Measurements from ENCODE around the gene PLVAP. TPM values are rescaled to one million over a fixed set of nuclear protein-coding genes. Genes with fewer than 3 reads are reported as not detected.

The PLVAP gene
- total and polyA plus RNA-seq, 4 donors, result 4.0 to 411 (median 195) TPM

- no peak overlapping the region for H3K4me3 ChIP-seq (ENCODE audit: low read length in 2 of 2)
- intact Hi-C loops (cut with DNase I), result loop anchor here in 1 of 2 donors (5.0 kb wide), 1 partner anchor 89 kb away; the partner anchor contains the start of gene ABHD8
- H3K36me3 ChIP-seq (ENCODE audit: control insufficient read depth in 1 of 2, insufficient read depth in 2 of 2, low read length in 1 of 2), result no peaks in the 10 kb centered on the region
- no peak for ATAC-seq (ENCODE audit: low FRiP score)
- peak in 1 of 2 donors; percentile 56 for DNase-seq
- H3K27me3 ChIP-seq (ENCODE audit: control insufficient read depth in 1 of 2, insufficient read depth in 2 of 2, low read length in 1 of 2), result no peaks in the 10 kb centered on the region
- WGBS, 2 donors, result 16 to 19% methylated on average over 26 of the region's 26 CpGs
- H3K9me3 ChIP-seq (ENCODE audit: control insufficient read depth, low read length), result no peaks in the 10 kb centered on the region
- no peaks in the 10 kb centered on the region for H3K4me1 ChIP-seq (ENCODE audit: control insufficient read depth in 1 of 2, insufficient read depth in 2 of 2, low read length in 2 of 2)
- H3K27ac ChIP-seq (ENCODE audit: low read depth in 1 of 2, low read length in 2 of 2), result no peak overlapping the region
Observed at GRCh38 chr19:17391371-17392151, 14.4 kb upstream of the PLVAP start.

DNA sequence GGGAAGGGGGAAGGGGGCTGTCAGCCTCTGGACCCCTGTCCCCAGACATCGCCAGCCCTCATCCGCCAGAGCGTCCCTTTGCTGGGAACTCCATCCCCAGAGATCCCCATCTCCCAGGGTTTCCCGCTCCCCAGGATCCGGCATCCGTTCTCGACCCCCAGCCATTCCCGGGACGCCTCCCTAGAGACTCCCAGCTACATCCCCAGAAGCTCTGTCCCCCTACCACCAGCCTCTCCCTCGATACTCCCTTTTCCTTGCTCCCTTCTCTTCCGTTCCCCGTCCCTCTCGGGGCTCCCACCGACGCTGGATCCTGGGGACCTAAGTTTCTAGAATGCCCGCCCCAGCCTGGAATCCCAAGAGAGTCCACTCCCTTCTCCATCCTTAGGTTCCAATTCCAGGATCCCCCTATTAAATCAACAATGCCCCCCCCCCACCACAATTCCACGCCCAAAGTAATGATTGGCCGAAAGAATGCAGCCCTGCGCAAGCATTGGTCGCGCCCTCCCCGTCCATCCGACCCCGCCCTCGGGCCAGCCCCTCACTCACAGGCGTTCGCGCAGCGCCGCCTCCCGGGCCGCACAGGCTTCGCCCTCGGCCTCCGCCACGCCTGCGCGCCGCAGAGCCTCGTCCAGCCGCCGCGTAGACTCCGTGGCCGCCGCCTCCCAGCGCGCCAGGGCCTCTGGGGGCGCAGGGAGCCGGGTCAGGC, 13.7 kb upstream of the PLVAP start:
- no peaks in the 10 kb centered on the region for H3K4me1 ChIP-seq (ENCODE audit: control insufficient read depth in 1 of 2, insufficient read depth in 2 of 2, low read length in 2 of 2)
- WGBS, 2 donors, result 0% methylated on average over 45 to 50 of the region's 50 CpGs
- intact Hi-C loops (cut with DNase I), result loop anchor here in 1 of 2 donors (5.0 kb wide), 1 partner anchor 89 kb away; the partner anchor contains the start of gene ABHD8
- ATAC-seq (ENCODE audit: low FRiP score), result peak; percentile 97
- H3K9me3 ChIP-seq (ENCODE audit: control insufficient read depth, low read length), result no peaks in the 10 kb centered on the region
- no peak overlapping the region for H3K27ac ChIP-seq (ENCODE audit: low read depth in 1 of 2, low read length in 2 of 2)
- no peaks in the 10 kb centered on the region for H3K36me3 ChIP-seq (ENCODE audit: control insufficient read depth in 1 of 2, insufficient read depth in 2 of 2, low read length in 1 of 2)
- peak; percentile 96 to 98 for DNase-seq
- no peaks in the 10 kb centered on the region for H3K27me3 ChIP-seq (ENCODE audit: control insufficient read depth in 1 of 2, insufficient read depth in 2 of 2, low read length in 1 of 2)
- peak overlapping the region; percentile 27 to 58 for H3K4me3 ChIP-seq (ENCODE audit: low read length in 2 of 2)

DNA sequence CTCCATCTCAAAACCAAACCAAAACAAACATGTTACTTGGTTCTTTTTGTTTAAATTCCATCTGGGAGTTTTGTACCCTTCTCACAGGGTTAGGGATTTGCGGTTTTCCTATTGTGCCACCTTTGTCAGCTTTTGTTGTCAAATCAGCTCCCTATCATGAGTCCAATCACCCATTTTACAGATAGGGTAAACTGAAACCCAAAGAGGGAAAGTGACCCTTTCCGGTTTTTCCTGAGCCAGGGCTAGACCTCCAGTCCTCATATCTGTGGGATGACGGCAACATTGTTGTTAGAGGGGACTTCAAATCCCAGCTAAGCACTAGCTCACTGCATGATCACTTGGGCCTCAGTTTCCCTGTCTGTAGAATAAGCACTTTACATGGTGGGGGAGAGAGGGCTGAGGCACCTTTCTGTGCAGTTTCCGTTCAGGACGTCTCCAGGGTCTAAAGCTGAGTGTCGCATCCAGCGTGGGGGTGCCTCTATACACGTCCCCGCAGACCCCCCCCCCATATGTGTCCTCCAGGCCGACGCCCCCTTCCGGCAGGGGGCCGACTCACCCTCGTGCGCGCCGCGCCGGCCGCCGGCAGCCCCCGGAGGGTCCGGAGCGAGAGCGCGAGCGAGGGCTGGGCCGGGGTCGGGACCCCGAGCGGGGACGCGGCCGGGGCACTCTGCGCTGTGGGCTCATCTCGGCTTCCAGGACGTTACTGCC, 13.0 kb upstream of the PLVAP start:
- intact Hi-C loops (cut with DNase I), result loop anchor here in 1 of 2 donors (5.0 to 10.0 kb wide), 2 partner anchors 88 to 315 kb away; partner anchors contain the start of genes ABHD8, HAUS8 and MYO9B
- ATAC-seq (ENCODE audit: low FRiP score), result no peak
- Histone ChIP-seq H3K4me3 (ENCODE audit: low read length in 2 of 2) (peak overlapping the region; percentile 27 to 58), H3K36me3 (ENCODE audit: control insufficient read depth in 1 of 2, insufficient read depth in 2 of 2, low read length in 1 of 2) (no peaks in the 10 kb centered on the region), H3K27me3 (ENCODE audit: control insufficient read depth in 1 of 2, insufficient read depth in 2 of 2, low read length in 1 of 2) (no peaks in the 10 kb centered on the region), H3K9me3 (ENCODE audit: control insufficient read depth, low read length) (no peaks in the 10 kb centered on the region), H3K27ac (ENCODE audit: low read depth in 1 of 2, low read length in 2 of 2) (no peak overlapping the region), H3K4me1 (ENCODE audit: control insufficient read depth in 1 of 2, insufficient read depth in 2 of 2, low read length in 2 of 2) (no peaks in the 10 kb centered on the region)
- no peak for DNase-seq
- WGBS, 2 donors, result 8 to 14% methylated on average over 20 to 37 of the region's 37 CpGs

- WGBS, 2 donors, result 54 to 61% methylated on average over 1 of the region's 1 CpG
- Histone ChIP-seq H3K4me1 (ENCODE audit: control insufficient read depth in 1 of 2, insufficient read depth in 2 of 2, low read length in 2 of 2) (no peaks in the 10 kb centered on the region), H3K9me3 (ENCODE audit: control insufficient read depth, low read length) (no peaks in the 10 kb centered on the region), H3K27me3 (ENCODE audit: control insufficient read depth in 1 of 2, insufficient read depth in 2 of 2, low read length in 1 of 2) (no peaks in the 10 kb centered on the region), H3K36me3 (ENCODE audit: control insufficient read depth in 1 of 2, insufficient read depth in 2 of 2, low read length in 1 of 2) (no peaks in the 10 kb centered on the region), H3K27ac (ENCODE audit: low read depth in 1 of 2, low read length in 2 of 2) (no peak overlapping the region), H3K4me3 (ENCODE audit: low read length in 2 of 2) (no peak overlapping the region)
- intact Hi-C loops (cut with DNase I), result loop anchor here in 1 of 2 donors (10.0 kb wide), 1 partner anchor 314 kb away; the partner anchor contains the start of genes HAUS8 and MYO9B
- DNase-seq (no peak), ATAC-seq (ENCODE audit: low FRiP score) (no peak)
Observed at GRCh38 chr19:17389288-17389687, 12.1 kb upstream of the PLVAP start.

DNA sequence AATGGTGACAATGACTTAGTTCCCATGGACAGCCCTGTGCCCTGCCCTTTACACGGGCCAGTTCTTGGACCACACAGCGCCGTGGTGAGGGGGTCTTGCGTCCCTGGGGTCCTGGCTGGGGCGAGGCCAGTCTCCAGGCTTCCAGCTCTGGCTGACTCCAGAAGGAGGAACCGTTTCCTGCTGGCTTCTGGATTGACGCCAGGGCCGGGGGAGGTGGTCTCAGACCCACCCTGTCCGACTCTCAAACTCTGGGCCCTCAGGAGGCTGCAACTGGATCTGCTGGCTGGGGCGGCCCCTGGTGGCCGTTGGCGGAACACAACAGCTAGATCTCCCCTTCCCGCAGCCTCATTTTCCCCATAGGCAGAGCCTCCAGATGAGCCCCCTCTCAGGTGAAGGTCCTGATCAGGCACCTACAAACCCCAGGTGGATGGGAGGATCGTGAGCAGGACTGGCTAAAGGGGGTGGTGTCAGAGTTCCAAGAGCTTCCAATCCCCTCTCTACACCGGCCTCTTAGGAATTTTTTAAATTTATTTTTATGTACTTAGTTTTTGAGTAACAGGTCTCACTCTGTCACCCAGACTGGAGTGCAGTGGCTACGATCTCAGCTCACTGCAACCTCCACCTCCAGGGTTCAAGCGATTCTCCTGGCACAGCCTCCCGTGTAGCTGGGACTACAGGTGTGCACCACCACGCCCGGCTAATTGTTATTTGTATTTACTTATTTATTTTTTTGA, 8.9 kb upstream of the PLVAP start:
- WGBS, 2 donors, result 30 to 34% methylated on average over 20 of the region's 20 CpGs
- intact Hi-C loops (cut with DNase I), result loop anchor here (1.0 to 10.0 kb wide), 3 partner anchors 40 to 311 kb away; partner anchors contain the start of genes HAUS8 (in 1 of the 2) and MYO9B (in 1 of the 2)
- peak; percentile 77 for ATAC-seq (ENCODE audit: low FRiP score)

DNA sequence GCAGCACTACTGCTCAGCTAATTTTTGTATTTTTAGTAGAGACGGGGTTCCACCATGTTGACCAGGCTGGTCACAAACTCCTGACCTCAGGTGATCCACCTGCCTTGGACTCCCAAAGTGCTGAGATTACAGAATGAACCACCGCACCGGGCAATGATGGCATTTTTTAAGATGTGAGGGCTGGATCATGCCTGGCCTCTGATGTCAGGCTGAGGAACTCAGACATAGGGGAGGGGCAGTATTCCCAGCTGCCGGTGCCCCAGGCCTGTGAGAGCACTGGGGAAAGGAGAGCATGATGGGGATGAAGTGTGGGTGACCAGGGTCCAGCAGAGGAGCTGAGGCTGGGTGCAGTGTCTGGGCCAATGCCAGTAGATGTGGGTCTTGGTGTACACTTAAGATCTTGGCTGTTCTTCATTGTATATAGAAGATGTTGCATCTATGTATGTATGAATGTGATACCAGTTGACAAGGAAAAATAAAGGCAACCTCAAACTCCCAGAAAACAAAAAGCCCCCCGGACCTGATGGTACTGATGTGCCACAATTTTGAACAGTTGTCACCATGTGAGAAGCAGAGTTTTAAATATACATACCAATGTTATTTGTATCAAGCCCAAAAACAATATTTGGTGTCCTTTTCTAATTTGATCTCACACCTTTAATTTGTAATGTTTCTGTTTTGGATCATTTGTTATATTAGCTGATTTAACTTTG, 3.4 kb upstream of the PLVAP start:
- no peaks in the 10 kb centered on the region for H3K4me1 ChIP-seq (ENCODE audit: control insufficient read depth in 1 of 2, insufficient read depth in 2 of 2, low read length in 2 of 2)
- ATAC-seq (ENCODE audit: low FRiP score), result no peak
- H3K36me3 ChIP-seq (ENCODE audit: control insufficient read depth in 1 of 2, insufficient read depth in 2 of 2, low read length in 1 of 2), result no peaks in the 10 kb centered on the region
- no peaks in the 10 kb centered on the region for H3K9me3 ChIP-seq (ENCODE audit: control insufficient read depth, low read length)
- no peaks in the 10 kb centered on the region for H3K27me3 ChIP-seq (ENCODE audit: control insufficient read depth in 1 of 2, insufficient read depth in 2 of 2, low read length in 1 of 2)
- H3K27ac ChIP-seq (ENCODE audit: low read depth in 1 of 2, low read length in 2 of 2), result no peak overlapping the region
- 59 to 63% methylated on average over 5 of the region's 5 CpGs for WGBS, 2 donors
- DNase-seq, result no peak
- H3K4me3 ChIP-seq (ENCODE audit: low read length in 2 of 2), result no peak overlapping the region
- intact Hi-C loops (cut with DNase I), result loop anchor here in 1 of 2 donors (10.0 kb wide), 1 partner anchor 306 kb away; the partner anchor contains the start of genes HAUS8 and MYO9B

More for the DNA sequence above, 8.9 kb upstream of the PLVAP start:
- no peak overlapping the region for H3K27ac ChIP-seq (ENCODE audit: low read depth in 1 of 2, low read length in 2 of 2)
- peak; percentile 84 to 92 for DNase-seq
- H3K4me3 ChIP-seq (ENCODE audit: low read length in 2 of 2), result no peak overlapping the region
- H3K27me3 ChIP-seq (ENCODE audit: control insufficient read depth in 1 of 2, insufficient read depth in 2 of 2, low read length in 1 of 2), result no peaks in the 10 kb centered on the region
- no peaks in the 10 kb centered on the region for H3K9me3 ChIP-seq (ENCODE audit: control insufficient read depth, low read length)
- no peaks in the 10 kb centered on the region for H3K36me3 ChIP-seq (ENCODE audit: control insufficient read depth in 1 of 2, insufficient read depth in 2 of 2, low read length in 1 of 2)
- H3K4me1 ChIP-seq (ENCODE audit: control insufficient read depth in 1 of 2, insufficient read depth in 2 of 2, low read length in 2 of 2), result no peaks in the 10 kb centered on the region

DNA sequence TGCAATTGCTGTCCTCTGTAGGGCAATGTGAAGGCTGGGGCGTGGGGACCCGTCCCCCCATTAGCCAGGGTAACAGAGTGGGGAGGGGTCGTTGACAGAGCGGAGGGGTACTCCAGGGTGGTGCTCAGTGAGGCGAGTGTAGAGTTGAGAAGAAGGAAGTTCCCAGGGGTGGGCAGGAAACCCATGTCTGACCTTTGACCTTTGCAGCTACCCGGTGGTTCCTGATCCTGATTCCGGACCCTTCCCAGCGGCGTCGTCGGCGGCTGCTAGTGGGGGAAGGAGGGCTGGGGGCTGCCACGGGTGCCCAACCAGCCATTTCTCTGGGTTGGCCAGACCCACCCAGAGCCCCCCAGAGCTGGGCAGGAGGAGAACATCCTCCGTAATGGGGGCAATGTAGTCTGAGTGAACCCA, 2.1 kb upstream of the PLVAP start:
- 52 to 63% methylated on average over 14 of the region's 14 CpGs for WGBS, 2 donors
- Histone ChIP-seq H3K27ac (ENCODE audit: low read depth in 1 of 2, low read length in 2 of 2) (no peak overlapping the region), H3K4me1 (ENCODE audit: control insufficient read depth in 1 of 2, insufficient read depth in 2 of 2, low read length in 2 of 2) (no peaks in the 10 kb centered on the region), H3K4me3 (ENCODE audit: low read length in 2 of 2) (no peak overlapping the region), H3K27me3 (ENCODE audit: control insufficient read depth in 1 of 2, insufficient read depth in 2 of 2, low read length in 1 of 2) (no peaks in the 10 kb centered on the region), H3K36me3 (ENCODE audit: control insufficient read depth in 1 of 2, insufficient read depth in 2 of 2, low read length in 1 of 2) (no peaks in the 10 kb centered on the region), H3K9me3 (ENCODE audit: control insufficient read depth, low read length) (no peaks in the 10 kb centered on the region)
- intact Hi-C loops (cut with DNase I), result no loop called here
- ATAC-seq (ENCODE audit: low FRiP score), result no peak
- no peak for DNase-seq

Measured in aorta (tissue), 5 donors.